Hematopoietic multipotent progenitor cell treated with erythropoietin and hydrocortisone succinate and interleukin-3 and kit ligand, for 4 days (in vitro differentiated cells): ENCODE results near the gene ROGDI.

ENCODE experiments used
- DNase-seq: peaks from one replicate; pipeline ENCODE4 v3.0.0-alpha.2; 2015

The ROGDI gene, protein sequence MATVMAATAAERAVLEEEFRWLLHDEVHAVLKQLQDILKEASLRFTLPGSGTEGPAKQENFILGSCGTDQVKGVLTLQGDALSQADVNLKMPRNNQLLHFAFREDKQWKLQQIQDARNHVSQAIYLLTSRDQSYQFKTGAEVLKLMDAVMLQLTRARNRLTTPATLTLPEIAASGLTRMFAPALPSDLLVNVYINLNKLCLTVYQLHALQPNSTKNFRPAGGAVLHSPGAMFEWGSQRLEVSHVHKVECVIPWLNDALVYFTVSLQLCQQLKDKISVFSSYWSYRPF

DNA sequence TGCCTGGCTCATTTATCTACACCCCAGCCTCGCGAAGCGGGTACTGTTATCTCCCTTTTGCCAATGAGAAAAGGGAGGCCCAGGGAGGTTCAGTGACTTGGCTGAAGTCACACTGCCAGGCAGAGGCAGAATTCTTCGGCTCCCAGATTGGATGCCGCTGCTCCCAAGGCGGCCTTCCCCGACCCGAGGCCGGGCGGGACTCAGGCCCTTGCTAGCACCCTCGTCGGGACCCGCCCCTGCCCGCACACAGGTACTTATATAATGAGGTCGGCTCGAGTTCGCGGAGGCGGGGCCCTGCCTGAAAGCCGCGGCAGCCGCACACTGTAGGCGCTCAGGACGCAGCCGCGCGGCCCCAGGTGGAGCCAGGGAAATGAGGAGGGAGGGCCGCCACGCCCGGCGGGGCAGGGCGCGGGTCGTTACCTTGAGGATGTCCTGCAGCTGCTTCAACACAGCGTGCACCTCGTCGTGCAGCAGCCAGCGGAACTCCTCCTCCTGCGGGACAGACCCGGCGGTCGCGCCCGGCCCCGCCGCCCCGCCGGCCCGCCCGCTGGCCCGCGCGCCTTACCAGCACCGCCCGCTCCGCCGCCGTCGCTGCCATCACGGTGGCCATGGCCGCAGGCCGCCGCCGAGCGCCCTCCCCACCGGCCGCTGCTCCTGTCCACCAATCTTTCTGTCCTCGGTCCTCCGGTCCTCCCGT, at the start of gene ROGDI:
TSS of gene ROGDI (minus strand) at position 672 of the 697 bp plus-strand sequence. CDS start at position 610, 62 bp downstream.
- DNase-seq = peak; percentile 90

DNA sequence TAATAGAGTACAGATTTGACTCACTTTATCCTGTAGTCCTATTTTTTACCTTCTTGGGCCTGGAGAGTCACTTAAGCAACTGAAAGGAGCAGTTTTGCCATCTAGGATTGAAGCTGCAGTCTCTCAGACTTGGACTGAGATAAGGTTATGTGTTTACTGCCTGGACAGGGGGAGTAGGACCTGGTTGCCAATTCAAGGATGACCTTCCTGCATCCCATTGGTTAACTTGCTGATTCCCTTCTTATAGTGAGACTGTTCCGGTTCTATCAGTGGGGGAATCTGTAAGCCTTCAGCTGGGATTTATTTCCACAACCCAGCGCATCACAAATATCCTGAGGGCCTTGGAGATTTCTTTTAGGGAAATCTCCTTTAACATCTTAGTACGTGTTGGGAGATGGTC, 47.8 kb upstream of the ROGDI start:
- DNase-seq = peak; percentile 11

DNA sequence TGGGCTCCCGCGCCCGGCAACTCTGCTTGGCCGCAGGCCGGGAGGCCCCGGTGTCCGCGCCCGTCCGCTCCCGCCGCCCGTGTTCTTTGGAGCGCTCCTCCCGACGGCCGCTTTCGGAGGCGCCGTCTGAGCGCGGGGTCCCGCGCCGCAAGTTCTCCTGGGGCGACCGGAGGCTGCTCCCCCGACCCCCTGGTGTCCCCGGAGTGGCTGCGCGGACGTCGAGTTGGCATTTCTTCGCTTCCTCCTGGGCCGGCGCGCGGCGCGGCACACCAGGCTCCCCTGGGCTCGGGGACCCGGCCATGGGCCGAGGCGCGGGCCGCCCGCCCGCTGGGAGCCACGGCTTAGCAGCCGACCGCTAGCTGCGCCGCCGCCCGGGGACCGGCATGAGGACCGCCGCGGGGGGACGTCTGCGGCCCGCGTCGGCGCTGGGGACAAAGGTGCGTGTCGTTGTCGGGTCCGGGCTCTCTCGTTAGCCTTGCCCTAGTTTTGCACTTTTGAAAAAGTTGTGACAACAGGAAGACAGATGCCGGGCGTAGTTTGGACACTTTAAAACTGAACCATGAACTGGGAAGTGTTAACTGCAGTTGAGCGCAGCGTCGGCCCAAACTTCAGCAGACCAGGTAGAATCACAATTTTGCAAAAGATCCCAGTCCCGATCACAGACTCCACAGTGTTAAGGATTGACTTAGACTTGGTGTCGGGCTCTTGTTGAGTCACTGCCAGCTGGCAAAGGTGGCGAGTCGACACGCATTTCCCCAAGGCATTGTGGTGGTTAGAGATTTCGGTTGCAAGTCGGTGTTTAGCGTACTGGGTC, 45.5 kb upstream of the ROGDI start:
- DNase-seq = peak; percentile 60

DNA sequence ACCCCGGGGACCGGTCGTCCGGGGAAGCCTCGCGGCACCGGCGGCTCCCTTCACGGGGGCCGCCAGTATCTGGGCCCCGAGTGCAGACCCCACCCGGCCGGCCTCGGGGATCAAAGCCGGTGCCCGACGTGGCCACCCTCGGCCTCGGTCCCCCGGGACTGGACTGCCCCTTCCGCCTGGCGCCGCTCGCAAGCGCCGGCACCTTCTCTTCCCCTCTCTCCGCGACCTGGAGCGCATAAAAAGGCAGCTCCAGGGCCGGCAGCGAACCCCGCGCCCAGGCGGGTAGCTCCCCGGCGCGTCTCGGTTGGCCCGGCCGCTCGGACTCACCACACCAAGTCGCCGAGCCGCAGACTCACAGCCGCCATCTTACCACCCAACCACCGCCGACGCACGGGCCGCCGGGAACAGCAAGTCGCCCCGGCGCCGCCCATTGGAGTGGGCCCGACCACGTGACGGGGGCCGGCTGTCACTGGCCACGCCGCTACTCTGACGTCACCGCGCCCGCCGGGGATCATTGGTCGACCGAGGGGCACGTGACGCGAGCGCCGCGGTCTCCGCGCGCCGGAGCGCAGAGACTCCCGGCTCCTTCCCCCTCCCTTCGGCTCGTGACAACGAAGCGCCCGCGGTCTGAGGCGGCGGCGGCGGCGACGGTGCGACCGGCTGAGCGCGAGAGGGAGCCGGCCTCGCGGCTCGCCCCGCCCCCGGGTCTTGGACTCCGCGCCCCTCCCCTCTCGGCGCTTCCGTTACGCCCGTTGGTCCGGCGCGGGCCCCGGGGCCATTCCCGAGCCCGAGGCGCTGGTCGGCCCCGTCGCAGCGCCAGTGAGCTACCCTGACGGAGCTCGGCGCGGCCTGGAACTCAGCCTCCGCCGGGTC, 44.7 kb upstream of the ROGDI start, which contains the start of the genes GLYR1 and UBN1:
TSS of gene GLYR1 (minus strand) at position 388 of the 873 bp plus-strand sequence. CDS start at position 365, 23 bp downstream.
TSS of gene UBN1 (plus strand) at position 581 of the 873 bp plus-strand sequence. CDS start 5,437 bp downstream, outside the sequence.
- DNase-seq = peak; percentile 99

DNA sequence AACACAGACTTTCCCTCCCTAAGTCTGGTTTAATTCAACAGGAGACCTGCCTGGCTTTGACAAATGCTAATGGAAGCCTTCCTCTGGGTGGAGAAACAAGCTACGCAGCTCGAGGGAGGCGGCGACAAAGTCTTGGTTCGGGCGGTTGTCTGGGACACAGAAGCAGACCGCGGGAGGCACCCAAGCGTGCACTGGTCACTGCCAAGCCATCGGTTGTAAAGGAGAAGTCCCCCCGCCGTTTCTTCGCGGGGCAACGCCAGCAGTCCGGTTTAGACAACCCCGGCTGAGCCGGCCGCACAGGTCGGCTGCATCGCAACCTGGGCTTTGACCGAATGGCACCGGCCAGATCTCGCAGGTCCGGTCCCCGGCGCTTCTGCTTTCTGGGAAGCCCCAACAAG, 44.1 kb upstream of the ROGDI start:
- peak; percentile 78 for DNase-seq

DNA sequence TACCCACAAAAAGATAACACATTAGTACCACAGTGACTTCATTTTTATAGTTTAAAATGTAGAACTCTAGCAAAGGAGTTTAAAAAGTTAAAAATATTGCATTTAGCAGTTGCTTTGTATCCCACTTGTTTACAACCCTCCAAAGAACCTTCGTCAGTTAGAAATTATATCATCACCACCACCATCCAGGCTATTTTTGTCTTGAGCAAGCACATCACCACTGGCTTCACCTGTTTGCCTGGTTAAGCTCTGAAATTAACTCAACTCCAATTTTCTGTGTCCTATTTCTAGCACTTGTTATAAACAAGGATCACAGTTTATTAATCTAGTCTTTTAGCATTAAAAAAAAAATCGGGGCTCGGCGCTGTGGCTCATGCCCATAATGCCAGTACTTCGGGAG, 38.6 kb upstream of the ROGDI start:
- no peak for DNase-seq

DNA sequence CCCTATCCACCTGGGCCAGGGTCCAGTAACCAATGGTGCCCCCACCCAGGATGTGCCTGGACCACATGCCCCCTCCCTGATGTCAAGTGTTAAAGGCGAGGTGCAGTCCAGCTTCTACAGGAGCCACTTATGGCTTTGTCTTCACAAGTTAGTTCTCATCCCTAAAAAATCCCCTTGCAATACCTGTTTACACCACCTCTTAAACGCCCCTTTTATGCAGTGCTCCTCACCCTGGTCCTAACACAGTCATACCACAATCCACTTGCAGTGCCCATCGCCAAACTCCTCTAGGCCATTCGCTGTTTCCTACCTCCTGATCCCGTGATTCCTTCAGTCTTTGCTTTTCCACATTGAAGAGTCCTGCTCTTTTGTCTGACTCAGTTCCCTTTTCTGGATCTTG, 37.5 kb upstream of the ROGDI start:
- peak; percentile 19 for DNase-seq

DNA sequence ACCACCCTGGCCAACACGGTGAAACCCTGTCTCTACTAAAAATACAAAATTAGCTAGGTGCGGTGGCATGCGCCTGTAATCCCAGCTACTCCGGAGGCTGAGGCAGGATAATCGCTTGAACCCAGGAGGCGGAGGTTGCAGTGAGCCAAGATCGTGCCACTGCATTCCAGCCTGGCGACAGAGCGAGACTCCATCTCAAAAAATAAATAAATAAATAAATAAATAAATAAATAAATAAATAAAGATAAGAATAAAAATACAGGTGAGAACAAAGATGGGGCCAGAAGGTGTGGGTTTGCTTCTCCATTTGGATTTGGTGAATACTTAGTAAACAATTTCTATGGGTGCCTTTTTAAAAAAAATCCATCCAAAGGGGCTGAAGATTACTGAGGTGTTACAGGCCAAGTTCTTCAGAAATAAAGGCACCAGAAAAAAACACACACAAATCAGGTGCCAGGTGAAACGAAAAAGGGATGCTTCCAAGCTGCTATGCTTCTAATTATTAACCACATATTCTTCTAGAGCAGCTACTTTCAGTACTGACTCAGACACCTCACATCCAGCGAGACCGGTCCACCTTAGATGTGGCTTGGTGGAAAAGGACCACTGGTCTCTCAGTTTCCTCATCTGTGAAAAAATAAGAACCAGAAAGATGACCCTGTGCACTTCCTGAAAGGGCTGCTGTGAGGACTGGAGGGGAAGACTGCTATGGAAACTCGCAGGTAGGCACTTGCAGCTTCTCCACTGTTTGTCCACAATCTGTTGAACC, 35.5 kb upstream of the ROGDI start:
- no peak for DNase-seq

DNA sequence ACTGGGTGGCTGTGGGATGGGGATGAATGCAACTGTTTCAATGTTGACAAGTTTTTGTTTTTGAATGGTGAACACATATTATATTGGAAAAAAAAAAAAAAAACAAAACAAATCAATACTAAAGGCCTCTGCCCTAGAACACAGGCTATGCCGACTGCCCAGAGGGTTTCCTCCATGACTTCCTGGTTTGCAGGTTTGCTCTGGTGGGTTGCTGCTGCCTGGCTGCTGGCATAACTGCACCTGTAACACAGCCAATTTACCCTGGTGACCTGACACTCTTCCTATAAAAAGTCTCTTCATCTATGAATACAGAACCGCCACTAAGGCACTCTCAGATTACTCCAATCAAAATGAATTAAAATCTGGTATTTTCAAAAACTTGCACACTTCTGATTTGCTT, 34.3 kb upstream of the ROGDI start:
- DNase-seq = no peak

DNA sequence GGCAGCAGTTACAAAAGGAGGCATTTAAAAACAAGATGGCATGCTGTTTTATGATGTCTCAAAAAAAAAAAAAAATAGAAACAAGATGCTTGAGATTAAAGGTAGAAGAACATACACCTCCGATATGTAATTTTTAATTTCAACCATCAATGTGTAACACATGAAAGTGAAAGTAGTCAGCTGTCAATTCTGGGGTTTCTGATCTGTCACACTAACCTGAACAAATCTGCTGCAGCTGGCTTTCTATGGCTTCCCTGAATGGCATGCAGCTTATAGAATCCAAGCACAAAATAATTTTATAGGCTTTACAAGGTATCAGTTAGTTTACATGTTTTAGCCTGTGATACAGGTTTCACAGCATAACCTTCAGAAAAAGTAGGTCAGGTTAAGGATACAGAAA, 31.2 kb upstream of the ROGDI start:
- DNase-seq = no peak

DNA sequence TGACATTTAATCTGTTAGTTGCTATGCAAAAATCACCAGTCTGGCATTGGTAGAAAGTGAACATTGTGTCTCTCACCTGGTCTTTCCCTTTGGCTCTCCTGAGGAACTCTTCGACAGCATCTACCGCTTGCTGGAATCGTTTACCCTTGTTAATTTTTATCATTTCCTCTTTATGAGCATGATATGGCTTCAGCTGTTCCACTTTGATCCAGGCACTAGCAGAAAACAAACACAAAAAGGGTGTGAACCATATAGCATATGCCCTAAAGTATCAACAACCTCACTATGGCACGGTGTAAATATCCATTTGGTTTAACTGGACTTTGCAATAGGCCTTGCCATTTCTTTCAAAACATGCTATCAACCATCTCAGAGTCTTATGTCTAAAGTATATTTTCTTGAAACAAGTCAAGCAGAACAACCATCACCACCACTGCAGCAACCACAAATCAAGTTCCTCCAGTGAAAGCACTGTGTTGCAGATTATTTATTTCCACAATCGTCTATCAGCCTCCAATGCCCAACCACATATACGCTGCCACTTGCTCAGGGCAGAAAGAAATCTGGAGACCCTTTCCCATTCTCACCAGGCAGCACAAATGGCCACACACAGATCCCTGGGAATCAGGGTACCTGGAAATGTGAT, 30.4 kb upstream of the ROGDI start:
- no peak for DNase-seq

DNA sequence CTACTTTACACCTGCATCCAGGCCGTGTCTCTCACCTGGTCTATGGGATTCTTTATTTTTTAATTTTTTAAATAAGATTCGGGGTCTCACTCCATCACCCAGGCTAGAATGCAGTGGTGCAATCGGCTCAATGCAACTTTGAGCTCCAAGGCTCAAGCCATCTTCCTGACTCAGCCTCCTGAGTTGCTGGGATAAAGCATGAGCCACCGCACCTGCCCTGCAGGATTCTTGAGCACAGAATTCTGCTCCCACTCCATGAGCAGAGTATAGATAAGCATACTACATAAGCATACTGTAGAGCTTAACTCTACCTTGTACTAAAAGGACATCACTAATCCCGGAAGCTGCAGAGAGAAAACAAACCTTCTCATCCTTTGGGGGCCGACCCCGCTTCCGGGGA, 29.2 kb upstream of the ROGDI start:
- no peak for DNase-seq

DNA sequence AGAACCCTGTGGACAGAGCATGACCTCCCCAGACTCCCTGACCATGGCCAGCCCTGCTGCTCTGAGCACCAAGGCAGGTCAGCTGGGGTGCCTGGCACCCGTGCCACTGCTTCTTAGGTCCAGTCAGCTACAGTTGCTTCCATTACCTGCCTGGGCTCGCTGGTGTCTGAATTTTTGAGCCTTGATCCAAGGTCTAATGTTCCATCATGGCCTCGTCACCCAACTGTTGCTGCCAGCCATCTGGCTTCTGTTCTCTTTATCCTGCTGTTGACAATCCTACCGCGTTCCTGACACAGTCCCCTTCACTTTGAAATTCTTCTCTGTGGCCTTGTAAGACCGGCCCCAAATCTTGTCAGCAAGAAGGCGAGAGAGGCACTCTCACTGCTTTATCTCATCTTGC, 28.0 kb upstream of the ROGDI start:
- no peak for DNase-seq

DNA sequence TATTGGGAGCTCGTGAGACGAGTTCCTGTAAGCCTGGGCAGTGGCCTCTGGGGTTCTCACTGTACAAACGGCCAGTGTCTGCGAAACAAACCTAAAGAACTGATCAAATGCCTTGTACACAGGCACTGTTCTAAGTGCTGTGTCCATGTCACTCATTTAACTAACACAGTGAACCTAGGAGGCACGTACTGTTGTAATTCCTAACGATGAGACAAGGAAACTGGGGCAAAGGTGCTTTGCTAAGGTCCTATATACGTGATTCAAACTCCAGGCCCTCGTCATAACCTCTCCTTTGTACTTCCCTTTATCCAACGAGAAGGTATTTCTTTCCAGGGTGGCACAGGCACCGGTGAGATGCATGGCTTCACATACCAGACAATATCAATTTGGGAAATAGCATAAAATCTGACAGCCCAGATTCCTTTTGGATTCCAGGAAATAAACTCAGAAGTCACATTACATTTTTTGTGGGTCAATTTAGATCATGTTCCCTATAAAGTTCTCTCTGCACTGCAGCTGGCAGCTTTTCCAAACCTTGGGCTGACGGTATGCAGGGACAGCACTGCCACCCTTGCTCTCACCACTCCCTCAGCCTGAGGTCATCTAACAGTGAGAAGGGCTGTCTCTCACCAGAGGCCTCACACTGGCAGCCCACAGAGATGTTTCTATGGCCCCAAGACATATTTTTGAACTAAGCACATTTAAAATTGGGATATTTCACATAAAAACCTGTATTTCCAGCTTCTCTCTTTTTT, 26.3 kb upstream of the ROGDI start:
- no peak for DNase-seq

DNA sequence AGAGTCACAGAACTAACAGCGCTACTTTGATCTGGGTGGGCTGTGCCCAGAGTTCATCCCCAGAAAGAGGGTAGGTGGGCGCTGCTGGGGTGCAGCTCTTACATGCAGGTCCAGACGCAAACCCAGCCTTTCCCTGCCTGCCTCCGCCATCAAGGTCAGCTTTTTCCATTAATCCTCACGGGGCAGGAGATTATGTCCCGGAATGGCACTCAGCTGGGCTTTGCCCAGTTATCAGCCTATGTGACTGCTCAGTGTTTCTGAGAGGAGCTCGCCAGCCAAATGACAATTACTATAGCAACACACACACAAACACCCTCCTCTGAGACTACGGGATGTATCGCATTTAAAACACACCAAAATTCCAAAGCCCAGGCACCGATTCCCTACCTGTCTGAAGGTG, 24.5 kb upstream of the ROGDI start:
- no peak for DNase-seq

DNA sequence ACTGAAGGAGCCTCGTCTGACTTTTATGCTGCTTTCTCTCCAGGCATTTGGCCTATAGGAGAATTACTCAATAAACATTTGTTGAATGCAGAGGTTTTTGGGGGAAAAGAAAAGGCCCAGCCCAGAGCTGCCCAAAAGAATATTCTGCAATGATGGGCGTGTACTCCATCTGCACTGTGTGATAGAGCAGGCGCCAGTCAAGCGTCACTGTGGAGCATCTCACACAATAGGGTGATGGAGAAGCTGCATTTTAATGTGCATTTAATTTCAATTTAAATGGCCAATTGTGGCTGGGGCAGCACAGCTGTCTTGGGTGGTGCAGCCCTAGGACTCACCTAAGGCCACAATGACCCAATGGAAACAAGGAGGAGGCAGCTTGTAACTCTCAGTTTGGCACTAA, 24.1 kb upstream of the ROGDI start:
- peak; percentile 47 for DNase-seq

DNA sequence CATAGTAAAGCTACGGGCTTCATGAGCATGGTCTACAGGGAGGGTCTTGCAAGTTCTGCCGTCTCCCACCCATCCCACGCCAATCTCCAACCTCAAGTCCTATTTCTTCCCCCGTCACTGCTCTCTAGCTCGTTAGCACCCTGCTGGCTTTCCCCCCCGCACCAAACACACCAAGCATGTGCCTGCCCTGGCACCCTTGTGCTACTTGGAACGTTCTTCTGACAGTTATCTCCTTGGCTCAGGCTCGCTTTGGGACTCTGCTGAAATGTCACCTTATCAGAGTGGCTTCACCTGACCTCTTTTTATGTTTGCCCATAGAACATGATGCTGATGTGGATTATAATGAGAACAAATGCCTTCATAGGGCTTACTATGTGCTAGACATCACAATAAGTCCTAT, 22.8 kb upstream of the ROGDI start:
- DNase-seq = peak; percentile 58

DNA sequence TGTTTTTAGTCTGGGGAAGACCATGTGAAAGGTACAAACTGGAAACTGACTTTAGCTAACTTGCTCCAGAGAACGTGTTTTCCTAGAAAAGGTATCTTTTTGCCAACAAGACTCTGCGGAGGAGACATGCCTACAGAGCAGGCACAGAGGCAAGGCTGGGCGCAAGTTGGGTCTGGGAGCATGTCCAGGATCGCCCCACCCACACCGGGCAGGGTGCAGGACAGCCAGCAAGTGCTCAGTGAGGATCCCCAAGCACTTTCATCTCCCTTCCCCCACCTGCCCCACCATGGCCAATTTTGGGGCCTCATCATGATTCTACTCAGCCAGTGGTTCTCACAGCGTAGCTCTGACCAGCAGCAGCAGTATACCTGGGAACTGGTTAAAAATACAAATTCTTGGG, 18.2 kb upstream of the ROGDI start:
- no peak for DNase-seq

DNA sequence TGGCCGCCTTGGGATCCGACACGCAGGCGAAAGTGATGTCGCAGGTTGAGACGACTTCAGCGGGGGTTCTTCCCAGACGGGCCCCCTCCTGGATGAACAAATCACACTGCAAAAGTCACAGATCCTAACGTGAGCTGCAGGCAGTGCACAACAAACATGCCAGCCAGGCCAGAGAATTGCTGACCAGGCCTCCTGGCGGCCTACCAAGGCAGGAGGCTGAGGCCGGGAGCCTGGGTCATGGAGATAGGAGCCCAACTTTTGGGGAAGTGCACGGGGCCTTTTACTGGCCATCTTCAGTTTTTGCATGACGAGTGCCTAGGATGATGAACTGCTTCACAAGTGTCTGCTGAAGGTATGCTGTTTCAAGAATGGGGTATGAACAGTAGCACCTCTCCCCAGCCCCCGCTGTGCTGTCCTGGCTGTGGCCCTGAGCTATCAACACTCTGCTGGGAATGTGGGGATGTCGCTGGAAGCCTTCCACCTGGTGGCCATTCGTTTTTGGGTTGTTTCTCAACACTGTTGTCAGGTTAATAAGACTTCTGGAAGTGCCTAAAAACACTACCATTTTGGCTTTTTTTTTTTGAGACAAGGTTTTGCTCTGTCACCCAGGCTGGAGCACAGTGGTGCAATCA, 12.2 kb upstream of the ROGDI start:
- no peak for DNase-seq

DNA sequence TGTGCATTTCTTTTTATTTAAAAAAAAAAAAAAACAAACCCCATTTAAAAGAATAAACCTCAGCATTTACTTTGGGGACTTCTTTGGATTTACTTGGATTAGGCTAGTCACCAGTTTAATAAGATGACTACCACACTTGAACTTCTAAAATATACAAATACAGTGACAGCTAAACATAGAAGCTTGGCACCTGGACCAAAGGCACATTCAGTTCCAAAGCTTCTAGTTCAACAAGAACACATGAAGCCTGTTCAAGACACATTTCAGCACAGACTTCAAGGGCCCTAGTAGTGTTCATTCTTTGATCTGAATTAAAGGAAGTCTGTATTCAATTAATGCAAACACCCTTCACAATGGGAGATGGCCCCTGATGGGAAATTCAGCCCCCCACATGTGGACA, 11.6 kb upstream of the ROGDI start:
- DNase-seq = no peak
